GM21360 (cell line): Measurements from ENCODE around the gene DROSHA.
"Not testable (repeated sequence)": the region's sequence is repeated elsewhere in the genome, so short reads cannot be mapped to it uniquely, and the experiment has no call there.

Source experiments
- ATAC-seq: cut with Tn5 transposase; IDR thresholded peaks from one replicate; pipeline ENCODE4 v1.9.1; 2021; ENCODE audit warnings: mild to moderate bottlenecking, moderate library complexity; ENCODE audit not compliant: unreplicated experiment

DROSHA gene

GRCh38 chr5:31421806-31422586, 109.9 kb downstream of the DROSHA start:
- ATAC-seq: no peak

- no peak for ATAC-seq
Measured at GRCh38 chr5:31417512-31417911, 114.4 kb downstream of the DROSHA start.

- ATAC-seq: no peak
Measured at GRCh38 chr5:31416547-31416946, 115.3 kb downstream of the DROSHA start.

GRCh38 chr5:31415960-31416359, 115.9 kb downstream of the DROSHA start:
- ATAC-seq: no peak

GRCh38 chr5:31415009-31415923, 116.6 kb downstream of the DROSHA start:
- no peak for ATAC-seq

- ATAC-seq: no peak
Measured at GRCh38 chr5:31413030-31413812, 118.7 kb downstream of the DROSHA start.

DNA sequence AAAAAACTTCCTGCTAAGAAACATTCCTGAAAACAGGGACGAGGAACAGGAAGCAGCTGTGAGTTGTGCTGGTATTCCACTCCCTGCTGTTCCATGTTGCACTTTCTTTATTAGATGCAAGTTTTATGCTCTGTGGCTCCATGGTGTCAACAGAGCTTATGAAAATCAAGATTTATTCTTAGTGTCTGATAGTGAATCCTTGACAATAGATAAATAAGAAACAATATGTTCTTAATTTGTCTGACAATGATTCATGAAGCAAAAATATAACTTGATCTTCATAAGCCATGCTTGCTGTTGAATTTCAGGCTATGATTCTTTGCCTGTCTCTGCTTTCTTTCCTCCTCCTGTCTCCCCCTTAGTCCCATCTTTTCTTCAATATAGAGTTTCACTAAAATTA, 119.6 kb downstream of the DROSHA start:
- ATAC-seq: no peak

- ATAC-seq: no peak
Measured at GRCh38 chr5:31410089-31410488, 121.8 kb downstream of the DROSHA start.

DNA sequence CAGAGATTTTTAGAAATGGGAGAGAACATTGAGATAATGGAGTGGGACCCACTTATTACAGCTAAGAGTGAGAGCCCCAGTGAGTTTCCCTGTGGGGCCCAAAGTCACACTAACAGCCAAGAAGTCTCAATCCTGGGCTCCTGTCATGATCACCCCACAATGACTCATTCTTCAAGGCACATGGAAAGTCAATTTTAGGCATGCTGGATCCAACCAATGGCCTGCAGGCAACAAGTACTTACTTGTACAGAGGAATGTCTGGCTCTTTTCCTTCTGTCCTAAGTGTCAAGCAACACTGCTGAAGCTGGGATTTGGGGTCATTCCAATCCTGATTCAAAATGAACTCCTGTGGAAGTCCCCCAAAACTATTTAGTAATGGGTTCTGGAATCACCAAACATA, 123.1 kb downstream of the DROSHA start:
- no peak for ATAC-seq

GRCh38 chr5:31407921-31408693, 123.8 kb downstream of the DROSHA start:
- no peak for ATAC-seq

DNA sequence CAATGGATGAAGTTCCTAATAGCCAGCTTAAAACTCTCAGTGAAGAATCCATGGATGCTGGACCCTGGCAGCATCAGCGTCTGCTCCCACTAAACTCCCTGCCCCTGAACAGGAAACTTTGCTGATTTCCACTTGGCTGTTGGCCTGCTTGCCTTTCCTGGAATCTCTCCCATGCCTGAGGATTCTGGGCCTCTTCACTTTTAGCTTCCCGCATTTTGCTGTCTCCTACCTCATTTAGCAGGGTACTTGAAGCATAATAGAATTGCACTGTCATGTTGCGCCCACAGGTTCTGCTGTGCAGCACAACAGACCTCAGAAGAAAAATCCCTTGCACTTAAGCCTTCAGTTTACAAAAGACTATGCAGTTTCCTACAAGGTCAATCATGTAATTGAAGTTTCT, 127.6 kb downstream of the DROSHA start:
- ATAC-seq: no peak

GRCh38 chr5:31401691-31402090, 130.2 kb downstream of the DROSHA start:
- ATAC-seq: no peak

DNA sequence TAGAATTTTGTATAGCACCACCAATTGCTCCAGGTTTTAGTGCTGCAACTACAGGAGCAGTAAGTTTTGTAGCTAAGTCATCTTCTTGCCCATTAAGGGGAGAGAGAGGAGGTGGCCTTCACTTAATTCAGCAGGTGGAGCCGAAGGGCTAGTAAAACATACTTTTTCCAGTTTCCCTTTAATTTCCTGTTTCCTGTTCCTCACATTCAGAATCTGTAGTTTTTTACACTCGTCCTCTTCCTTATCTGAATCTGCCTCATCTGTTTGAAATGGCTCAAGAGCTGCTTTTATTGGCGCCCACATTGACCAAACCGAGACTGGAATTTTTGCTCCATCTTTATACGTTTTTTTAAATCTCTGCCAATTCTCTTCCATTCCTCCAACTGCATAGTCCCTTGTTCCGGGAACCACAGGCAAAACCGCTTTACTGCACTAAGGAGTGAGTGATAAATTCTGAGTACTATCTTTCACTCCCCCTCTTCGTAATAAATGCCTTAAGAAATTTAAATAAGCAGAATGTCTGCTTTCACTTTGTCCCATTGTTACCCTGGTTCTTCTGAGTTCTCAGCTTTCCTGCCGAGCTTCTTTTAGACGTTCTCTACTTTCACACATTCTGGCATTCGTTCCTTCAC, 133.9 kb downstream of the DROSHA start:
- no peak for ATAC-seq

- no peak for ATAC-seq
Measured at GRCh38 chr5:31396611-31397295, 135.1 kb downstream of the DROSHA start.

- not testable (repeated sequence) for ATAC-seq
Measured at GRCh38 chr5:31395450-31396045, 136.3 kb downstream of the DROSHA start.

- no peak for ATAC-seq
Measured at GRCh38 chr5:31393126-31393525, 138.8 kb downstream of the DROSHA start.

- ATAC-seq: no peak
Measured at GRCh38 chr5:31392061-31392460, 139.8 kb downstream of the DROSHA start.

GRCh38 chr5:31390256-31390655, 141.6 kb downstream of the DROSHA start:
- ATAC-seq: no peak
